Measurements from ENCODE around the gene SLC34A3. TPM values are rescaled to one million over a fixed set of nuclear protein-coding genes. Genes with fewer than 3 reads are reported as not detected.
A peak's percentile ranks its signal among the peaks of the same experiment; 100 is the strongest.
"Not testable (repeated sequence)": the region's sequence is repeated elsewhere in the genome, so short reads cannot be mapped to it uniquely, and the experiment has no call there.

Gene SLC34A3
- total RNA-seq, 1 donor from 2014 or later: not detected

GRCh38 chr9:137256362-137256761, 25.7 kb downstream of the SLC34A3 start:
- H3K4me1 Mint-ChIP-seq: peaks cover 19% of the 10 kb centered on the region
- ChIA-PET CTCF (no interaction called here), POLR2A (interaction anchor here (0.6 to 8.5 kb wide), 5 partner anchors 11 to 37 kb away, joined by 4 to 160 read pairs (median 8); partner anchors contain the start of genes RNF208, TOR4A and TUBB4B)
- H3K9me3 Mint-ChIP-seq: no peaks in the 10 kb centered on the region
- no peaks in the 10 kb centered on the region for H3K27me3 Mint-ChIP-seq
- TF ChIP-seq CTCF (IDR thresholded peaks at IDR 0.05): no peak
- peaks cover 21% of the 10 kb centered on the region for H3K36me3 Mint-ChIP-seq (ENCODE audit: low read depth)
- no peak for ATAC-seq (ENCODE audit: low read depth)
- intact Hi-C loops (cut with micrococcal nuclease): no loop called here
- no peak for DNase-seq
- H3K27ac Mint-ChIP-seq: no peak overlapping the region
- peak overlapping the region; percentile 90 for H3K4me3 Mint-ChIP-seq

- Mint-ChIP-seq H3K27ac (no peak overlapping the region), H3K36me3 (ENCODE audit: low read depth) (peaks cover 25% of the 10 kb centered on the region), H3K27me3 (no peaks in the 10 kb centered on the region), H3K4me3 (peak overlapping the region; percentile 90), H3K4me1 (peaks cover 23% of the 10 kb centered on the region), H3K9me3 (no peaks in the 10 kb centered on the region)
- ATAC-seq (ENCODE audit: low read depth) (no peak), DNase-seq (no peak)
- intact Hi-C loops (cut with micrococcal nuclease): no loop called here
- POLR2A ChIA-PET: interaction anchor here (0.5 to 8.5 kb wide), 5 partner anchors 8 to 34 kb away, joined by 3 to 160 read pairs (median 4); partner anchors contain the start of genes RNF208 and TUBB4B
- CTCF ChIA-PET: no interaction called here
- no peak for TF ChIP-seq CTCF (IDR thresholded peaks at IDR 0.05)
Observed at GRCh38 chr9:137256856-137257255, 26.2 kb downstream of the SLC34A3 start.

- ChIA-PET POLR2A (interaction anchor here (0.7 to 1.9 kb wide), 4 partner anchors 15 to 216 kb away, joined by 4 to 11 read pairs (median 5); partner anchors contain the start of genes NPDC1, TOR4A and TUBB4B), CTCF (interaction anchor here (1.1 to 3.2 kb wide), 2 partner anchors 12 to 25 kb away, joined by 3 to 13 read pairs; no protein-coding TSS in a partner anchor)
- ATAC-seq (ENCODE audit: low read depth); H3K27ac Mint-ChIP-seq; DNase-seq; H3K4me1 Mint-ChIP-seq; H3K27me3 Mint-ChIP-seq; intact Hi-C loops (cut with micrococcal nuclease); H3K9me3 Mint-ChIP-seq; H3K4me3 Mint-ChIP-seq: not testable (repeated sequence)
- H3K36me3 Mint-ChIP-seq (ENCODE audit: low read depth): peaks cover 43% of the 10 kb centered on the region
Observed at GRCh38 chr9:137262173-137262908, 31.6 kb downstream of the SLC34A3 start.

GRCh38 chr9:137262909-137263285, 32.2 kb downstream of the SLC34A3 start:
- intact Hi-C loops (cut with micrococcal nuclease): no loop called here
- Mint-ChIP-seq H3K9me3 (no peaks in the 10 kb centered on the region), H3K27me3 (no peaks in the 10 kb centered on the region), H3K27ac (no peak overlapping the region), H3K4me3 (no peak overlapping the region), H3K36me3 (ENCODE audit: low read depth) (peaks cover 47% of the 10 kb centered on the region), H3K4me1 (peaks cover 11% of the 10 kb centered on the region)
- no peak for TF ChIP-seq CTCF (IDR thresholded peaks at IDR 0.05)
- ChIA-PET POLR2A (no interaction called here), CTCF (interaction anchor here (0.9 to 3.2 kb wide), 3 partner anchors 11 to 26 kb away, joined by 3 to 13 read pairs (median 4); partner anchors contain the start of gene TUBB4B)
- no peak for ATAC-seq (ENCODE audit: low read depth)
- no peak for DNase-seq

- Mint-ChIP-seq H3K27ac (no peak overlapping the region), H3K27me3 (no peaks in the 10 kb centered on the region), H3K4me3 (no peak overlapping the region), H3K9me3 (no peaks in the 10 kb centered on the region), H3K36me3 (ENCODE audit: low read depth) (peaks cover 48% of the 10 kb centered on the region), H3K4me1 (peaks cover 17% of the 10 kb centered on the region)
- DNase-seq (no peak), ATAC-seq (ENCODE audit: low read depth) (no peak)
- intact Hi-C loops (cut with micrococcal nuclease): no loop called here
- ChIA-PET POLR2A (no interaction called here), CTCF (interaction anchor here (0.9 to 3.2 kb wide), 2 partner anchors 23 to 27 kb away, joined by 4 to 13 read pairs; partner anchors contain the start of gene TUBB4B)
- no peak for TF ChIP-seq CTCF (IDR thresholded peaks at IDR 0.05)
Observed at GRCh38 chr9:137263506-137263905, 32.8 kb downstream of the SLC34A3 start.

All from activated B cell treated with CpG ODN at 0.5 μM for 24 hours (primary cell).